ENCODE results near the gene RNASE4.
"Not testable (repeated sequence)": the region's sequence is repeated elsewhere in the genome, so short reads cannot be mapped to it uniquely, and the experiment has no call there.

The RNASE4 gene, protein sequence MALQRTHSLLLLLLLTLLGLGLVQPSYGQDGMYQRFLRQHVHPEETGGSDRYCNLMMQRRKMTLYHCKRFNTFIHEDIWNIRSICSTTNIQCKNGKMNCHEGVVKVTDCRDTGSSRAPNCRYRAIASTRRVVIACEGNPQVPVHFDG

DNA sequence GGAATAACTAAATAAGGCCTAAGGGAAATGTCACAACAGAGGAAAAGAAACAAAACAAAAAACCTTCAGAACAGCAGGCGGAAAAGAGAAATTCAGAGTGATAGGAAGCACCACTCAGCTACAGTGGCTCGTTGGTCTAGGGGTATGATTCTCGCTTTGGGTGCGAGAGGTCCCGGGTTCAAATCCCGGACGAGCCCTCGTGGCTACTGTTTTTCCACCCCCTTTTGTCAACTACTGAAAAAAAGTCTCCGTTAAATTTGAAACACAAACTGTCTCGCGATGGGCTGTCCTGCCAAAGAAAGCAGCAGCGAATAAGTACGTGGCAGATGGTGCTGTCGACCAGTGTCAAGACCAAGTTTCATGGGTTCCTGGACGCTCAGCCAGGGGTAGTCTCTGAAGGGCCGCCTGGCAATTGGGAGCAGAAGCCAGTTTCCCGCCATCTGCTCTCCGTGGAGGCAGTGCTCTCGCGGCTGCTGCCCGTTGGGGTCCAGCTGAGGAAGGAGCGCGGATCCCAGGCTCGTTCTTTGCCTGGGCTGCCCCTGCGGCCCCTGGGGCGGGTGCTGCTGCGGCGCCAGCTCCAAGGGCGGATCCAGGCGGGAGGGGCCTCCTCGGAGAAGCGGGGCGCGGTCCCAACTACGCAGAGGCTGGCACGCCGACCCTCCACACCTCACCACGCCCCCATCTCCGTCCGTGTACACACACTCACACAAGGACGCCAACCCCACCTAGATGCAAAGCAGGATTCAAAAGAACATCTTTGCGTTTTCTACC lies at the start of gene RNASE4:
TSS of gene RNASE4 (plus strand) at position 670 of the 771 bp plus-strand sequence. CDS start 14,812 bp downstream, outside the sequence.
- peak; percentile 44 for DNase-seq

DNA sequence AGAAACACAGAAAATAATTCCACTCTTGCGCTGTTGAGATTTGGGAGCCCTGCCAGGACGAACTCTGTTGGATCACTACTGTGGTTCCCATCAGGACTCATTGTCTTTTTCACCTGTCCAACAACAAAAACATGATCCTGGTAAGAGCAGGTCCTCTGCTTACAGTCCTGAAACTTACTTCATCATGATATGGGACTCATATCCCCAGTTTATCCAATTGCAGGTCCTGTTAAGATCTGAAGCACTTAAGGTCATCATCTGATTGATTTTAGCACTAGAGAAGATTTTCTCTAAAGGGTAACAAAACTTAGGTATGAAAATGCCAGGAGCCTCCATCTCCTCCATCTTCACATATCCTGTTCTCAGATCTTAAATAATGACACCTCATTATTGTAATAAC lies 42.8 kb upstream of the RNASE4 start, which contains the start of gene OR6S1:
TSS of gene OR6S1 (minus strand) at position 101 of the 400 bp plus-strand sequence. CDS start at position 101, 0 bp downstream.
- DNase-seq, result no peak

DNA sequence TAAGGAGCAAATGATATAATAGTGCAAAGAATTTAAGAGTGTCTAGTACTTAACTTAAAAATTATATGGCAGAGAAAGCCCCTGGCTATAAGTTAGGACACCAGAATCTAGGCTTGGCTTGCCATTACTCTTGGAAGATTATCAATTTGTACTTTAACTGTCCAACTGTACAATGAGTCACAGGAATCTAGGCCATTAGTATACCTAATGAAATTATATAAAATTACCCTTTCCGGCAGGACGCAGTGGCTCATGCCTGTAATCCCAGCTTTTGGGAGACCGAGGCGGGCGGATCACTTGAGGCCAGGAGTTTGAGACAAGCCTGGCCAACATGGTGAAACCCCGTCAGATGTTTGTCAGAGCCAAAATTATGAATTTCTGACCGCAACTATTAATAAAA lies 42.2 kb upstream of the RNASE4 start:
- DNase-seq, result no peak

- DNase-seq, result not testable (repeated sequence)
Measured at GRCh38 chr14:20642755-20643154, 41.6 kb upstream of the RNASE4 start.

- DNase-seq, result no peak
Measured at GRCh38 chr14:20644520-20644919, 39.8 kb upstream of the RNASE4 start.

DNA sequence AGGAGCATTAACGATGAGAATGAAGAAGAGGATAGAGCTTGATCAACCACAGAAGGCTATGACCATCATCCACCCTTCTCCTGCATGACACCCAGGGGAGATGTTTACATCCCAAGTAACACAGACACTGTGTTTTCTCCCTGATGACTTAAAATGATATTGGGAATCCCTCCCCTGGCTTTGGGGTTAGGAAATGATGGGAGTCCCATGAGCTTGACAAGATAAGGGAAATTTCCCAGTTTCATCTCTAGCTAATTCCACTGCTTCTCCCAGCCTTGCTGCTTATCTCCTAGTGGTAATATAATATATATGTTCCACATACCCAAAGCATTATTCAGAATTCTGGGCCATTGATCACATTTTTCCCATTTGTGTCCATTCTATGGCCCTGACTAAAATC lies 38.9 kb upstream of the RNASE4 start:
- no peak for DNase-seq

GRCh38 chr14:20652996-20653975 lies 31.1 kb upstream of the RNASE4 start:
- DNase-seq, result no peak

DNA sequence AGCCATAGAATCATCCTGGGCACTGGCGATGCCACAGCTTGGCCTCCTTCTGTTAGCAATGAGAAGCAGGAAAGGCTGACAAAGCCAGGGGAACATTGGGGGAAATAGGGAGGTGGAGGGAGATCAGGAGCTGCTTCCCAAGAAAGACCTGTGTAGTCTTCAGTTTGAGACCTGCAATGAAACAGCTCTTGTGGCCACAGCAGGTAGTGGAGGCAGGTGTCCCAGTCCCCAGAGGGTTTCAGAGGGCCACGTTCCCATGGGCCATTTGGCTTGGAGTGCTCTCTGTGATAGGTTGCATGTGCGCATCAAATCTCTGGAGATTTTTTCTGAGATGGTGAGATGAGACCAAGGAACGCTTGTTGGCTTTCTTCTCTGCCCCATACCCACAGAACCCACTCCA lies 28.5 kb upstream of the RNASE4 start:
- no peak for DNase-seq

DNA sequence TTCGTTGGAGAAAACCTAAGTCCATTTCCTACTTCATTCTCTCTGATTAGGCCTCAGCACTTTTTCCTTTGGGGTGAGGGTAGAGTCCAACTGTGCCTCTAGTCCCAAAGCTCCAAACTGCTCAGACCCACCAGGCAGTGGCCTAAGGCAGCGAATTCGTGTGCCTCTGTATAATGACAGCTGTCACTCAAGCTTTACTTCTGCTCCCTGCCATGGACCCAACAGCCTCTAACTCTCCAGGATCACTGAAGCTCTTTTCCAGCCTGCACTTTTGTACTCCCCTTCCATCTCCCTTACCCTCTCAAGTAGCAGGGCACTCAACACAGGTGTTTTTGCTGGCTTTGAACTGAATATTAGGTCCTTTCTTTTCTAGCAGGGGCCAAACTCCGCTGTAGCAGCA lies 28.1 kb upstream of the RNASE4 start:
- no peak for DNase-seq

GRCh38 chr14:20657216-20658211 lies 26.8 kb upstream of the RNASE4 start:
- no peak for DNase-seq

DNA sequence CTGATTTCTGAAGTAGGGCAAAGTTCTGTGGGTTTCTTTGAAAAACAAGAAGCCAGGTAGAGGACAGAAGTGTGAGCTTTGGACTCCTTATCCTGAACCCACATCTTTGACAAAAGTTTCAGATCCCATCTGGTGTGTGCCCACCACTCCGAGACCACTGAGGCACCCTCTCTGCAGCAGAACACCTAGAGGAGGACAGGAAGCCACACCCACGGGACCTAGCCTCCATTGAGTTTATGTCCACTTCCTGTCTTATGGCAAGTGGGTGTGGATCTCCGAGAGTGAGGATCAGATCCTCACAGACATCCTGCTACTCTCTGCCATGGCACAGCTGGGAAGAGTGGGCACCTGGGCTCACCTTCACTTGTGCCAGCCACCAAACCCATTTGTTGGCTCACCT lies 26.1 kb upstream of the RNASE4 start:
- DNase-seq, result no peak

GRCh38 chr14:20659336-20659735 lies 25.0 kb upstream of the RNASE4 start:
- no peak for DNase-seq

DNA sequence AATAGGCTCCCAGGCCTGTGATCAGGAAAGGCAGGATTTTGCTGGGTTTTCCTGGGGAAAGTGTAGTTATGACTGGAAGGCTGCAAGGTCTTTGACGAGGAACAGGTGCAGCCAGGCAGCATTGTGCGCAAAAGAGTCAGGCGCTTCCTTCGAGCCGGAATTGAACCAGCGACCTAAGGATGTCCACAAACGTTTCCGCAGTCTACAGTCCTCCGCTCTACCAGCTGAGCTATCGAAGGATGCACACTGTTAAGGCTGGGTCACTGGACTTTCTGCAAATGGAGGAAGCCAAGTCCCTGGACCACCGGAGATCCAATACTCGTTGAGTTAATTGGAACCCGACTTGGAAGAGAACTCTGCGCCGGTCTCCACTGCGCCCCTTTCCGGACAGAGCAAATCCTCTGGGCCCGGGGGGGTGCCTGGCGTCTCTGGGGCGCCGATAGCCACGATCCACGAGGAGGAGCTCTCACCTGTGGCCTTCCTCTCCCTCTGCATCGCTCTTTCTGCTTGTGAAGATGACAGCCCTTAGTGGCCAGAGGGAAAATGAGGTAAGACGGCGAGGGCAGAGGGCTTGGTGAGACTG lies 24.5 kb upstream of the RNASE4 start:
- DNase-seq, result no peak

DNA sequence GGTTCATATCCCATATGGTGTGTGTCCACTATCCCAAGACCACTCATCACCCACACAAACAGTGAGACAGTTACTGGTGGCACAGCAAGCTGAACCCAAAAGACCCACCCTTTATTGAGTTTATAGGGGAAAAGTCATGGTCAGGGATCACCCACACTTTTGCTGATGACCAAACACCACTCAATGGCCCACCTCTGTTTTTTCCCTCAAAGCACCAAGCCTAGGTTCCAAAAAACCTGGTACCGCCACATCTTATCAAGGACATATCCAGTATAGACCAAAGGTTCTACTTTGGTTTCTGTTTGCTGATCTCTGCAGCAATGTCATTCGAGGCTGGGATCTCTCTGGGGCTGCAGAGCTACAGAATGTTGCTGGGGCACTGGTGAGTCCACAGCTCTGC lies 23.2 kb upstream of the RNASE4 start:
- DNase-seq, result no peak

- no peak for DNase-seq
Measured at GRCh38 chr14:20662968-20663732, 21.2 kb upstream of the RNASE4 start.

DNA sequence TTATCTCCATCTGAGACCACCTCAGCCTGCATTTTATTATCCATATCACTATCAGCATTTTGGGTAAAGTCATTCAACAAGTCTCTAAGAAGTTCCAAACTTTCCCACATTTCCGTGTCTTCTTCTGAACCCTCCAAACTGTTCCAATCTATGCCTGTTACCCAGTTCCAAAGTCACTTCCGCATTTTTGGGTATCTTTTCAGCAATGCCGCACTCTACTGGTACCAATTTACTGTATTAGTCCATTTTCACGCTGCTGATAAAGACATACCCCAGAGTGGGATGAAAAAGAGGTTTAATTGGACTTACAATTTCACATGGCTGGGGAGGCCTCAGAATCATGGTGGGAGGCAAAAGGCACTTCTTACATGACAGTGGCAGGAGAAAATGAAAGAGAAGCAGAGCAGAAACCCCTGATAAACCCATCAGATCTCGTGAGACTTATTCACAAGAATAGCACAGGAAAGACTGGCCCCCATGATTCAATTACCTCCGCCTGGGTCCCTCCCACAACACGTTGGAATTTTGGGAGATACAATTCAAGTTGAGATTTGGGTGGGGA lies 17.9 kb upstream of the RNASE4 start:
- DNase-seq, result not testable (repeated sequence)

GRCh38 chr14:20667957-20668356 lies 16.4 kb upstream of the RNASE4 start:
- no peak for DNase-seq

DNA sequence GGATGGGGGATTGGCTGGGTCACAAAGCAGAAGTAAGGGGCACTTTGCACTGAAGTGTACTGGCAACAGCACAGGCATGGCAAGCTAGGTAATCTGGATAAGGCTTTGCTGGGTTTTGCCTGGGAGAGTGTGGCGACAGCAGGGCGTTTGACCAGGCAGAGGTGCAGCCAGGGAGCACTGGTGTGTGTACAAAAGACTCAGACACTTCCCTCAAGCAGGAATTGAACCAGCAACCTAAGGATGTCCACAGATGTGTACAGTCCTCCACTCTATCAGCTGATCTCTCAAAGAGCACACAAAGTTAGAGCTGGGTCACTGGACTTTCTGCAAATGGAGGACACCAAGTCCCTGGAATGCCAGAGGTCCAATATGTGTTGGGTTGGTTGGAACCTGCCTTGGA lies 15.4 kb upstream of the RNASE4 start:
- no peak for DNase-seq

- DNase-seq, result no peak
Measured at GRCh38 chr14:20671597-20672283, 12.6 kb upstream of the RNASE4 start.

GRCh38 chr14:20675669-20676068 lies 8.7 kb upstream of the RNASE4 start:
- DNase-seq, result no peak
